HG03095 (cell line): ENCODE measurements around the gene HOOK2.
"Not testable (repeated sequence)": the region's sequence is repeated elsewhere in the genome, so short reads cannot be mapped to it uniquely, and the experiment has no call there.

Experiments
- ATAC-seq: cut with Tn5 transposase; IDR thresholded peaks from one replicate; pipeline ENCODE4 v1.9.1; 2021; ENCODE audit warnings: moderate library complexity; ENCODE audit not compliant: unreplicated experiment

HOOK2 gene

GRCh38 chr19:12774588-12775555 is at the start of gene HOOK2:
TSS of gene HOOK2 (minus strand) at chr19:12775552. CDS start at chr19:12775449, 103 bp downstream.
- ATAC-seq = no peak

GRCh38 chr19:12821761-12822160 is 46.4 kb upstream of the HOOK2 start:
- ATAC-seq = no peak

GRCh38 chr19:12817810-12818209 is 42.5 kb upstream of the HOOK2 start:
- ATAC-seq = not testable (repeated sequence)

GRCh38 chr19:12817188-12817587 is 41.8 kb upstream of the HOOK2 start:
- ATAC-seq = not testable (repeated sequence)

- no peak for ATAC-seq
These were observed 39.7 kb upstream of the HOOK2 start for GRCh38 chr19:12815088-12815487.

GRCh38 chr19:12806242-12807081 is 31.1 kb upstream of the HOOK2 start, which contains the start of gene RNASEH2A:
TSS of gene RNASEH2A (plus strand) at chr19:12806584. CDS start at chr19:12806674, 90 bp downstream.
- ATAC-seq = peak; percentile 55

- ATAC-seq = no peak
These were observed 28.7 kb upstream of the HOOK2 start for GRCh38 chr19:12804051-12804450.

GRCh38 chr19:12802267-12803106 is 27.1 kb upstream of the HOOK2 start:
- no peak for ATAC-seq

GRCh38 chr19:12801466-12802266 is 26.3 kb upstream of the HOOK2 start, which contains the start of the genes PRDX2 and THSD8:
TSS of gene PRDX2 (minus strand) at chr19:12801800. CDS start at chr19:12801261, 539 bp downstream.
TSS of gene THSD8 (plus strand) at chr19:12802069. CDS start at chr19:12802072, 3 bp downstream.
- ATAC-seq = no peak

GRCh38 chr19:12800923-12801465 is 25.6 kb upstream of the HOOK2 start:
- ATAC-seq = no peak

- ATAC-seq = no peak
These were observed 25.1 kb upstream of the HOOK2 start for GRCh38 chr19:12800466-12800770.

- ATAC-seq = no peak
These were observed 24.6 kb upstream of the HOOK2 start for GRCh38 chr19:12799742-12800465.

GRCh38 chr19:12797607-12798006 is 22.3 kb upstream of the HOOK2 start:
- ATAC-seq = not testable (repeated sequence)

GRCh38 chr19:12797141-12797587 is 21.8 kb upstream of the HOOK2 start:
- no peak for ATAC-seq

GRCh38 chr19:12796146-12797071 is 21.1 kb upstream of the HOOK2 start:
- no peak for ATAC-seq

- ATAC-seq = no peak
These were observed 19.6 kb upstream of the HOOK2 start for GRCh38 chr19:12794971-12795381.

GRCh38 chr19:12794196-12794941 is 19.0 kb upstream of the HOOK2 start:
- no peak for ATAC-seq
